Measurements from ENCODE around the gene MINDY4B.

- TF ChIP-seq GTF2F1 (IDR thresholded peaks at IDR 0.05; ENCODE audit: borderline replicate concordance, low read depth, low read length) (no peak), CTCF (IDR thresholded peaks at IDR 0.05; ENCODE audit: control extremely low read depth in 1 of 3, insufficient read depth in 1 of 3, low read depth in 1 of 3, low read length in 3 of 3) (no peak), RAD21 (IDR thresholded peaks at IDR 0.05 in 1 of 2, conservative IDR thresholded peaks at IDR 0.05 in 1 of 2; ENCODE audit: low read depth in 2 of 2, low read length in 2 of 2) (no peak), POLR2AphosphoS5 (IDR thresholded peaks at IDR 0.05; ENCODE audit: low read depth, low read length) (no peak), RNF2 (IDR thresholded peaks at IDR 0.05; ENCODE audit: borderline replicate concordance, low read depth, low read length, missing control alignments, poor library complexity, severe bottlenecking) (no peak), GABPA (IDR thresholded peaks at IDR 0.05; ENCODE audit: borderline replicate concordance, insufficient read depth, low read length) (no peak), YY1 (IDR thresholded peaks at IDR 0.05; ENCODE audit: low read depth, low read length) (no peak), RXRA (IDR thresholded peaks at IDR 0.05; ENCODE audit: insufficient read depth, low read depth, low read length) (no peak), KDM1A (IDR thresholded peaks at IDR 0.05; ENCODE audit: borderline replicate concordance, low read length) (no peak), JUN (IDR thresholded peaks at IDR 0.05; ENCODE audit: low read depth, low read length) (no peak), HDAC6 (IDR thresholded peaks at IDR 0.05; ENCODE audit: low read depth, low read length) (no peak), CREB1 (IDR thresholded peaks at IDR 0.05) (no peak), POLR2A (IDR thresholded peaks at IDR 0.05; ENCODE audit: control extremely low read depth in 1 of 2, low read depth in 2 of 2, low read length in 2 of 2) (no peak)
- TF ChIP-seq, protein P1, sequence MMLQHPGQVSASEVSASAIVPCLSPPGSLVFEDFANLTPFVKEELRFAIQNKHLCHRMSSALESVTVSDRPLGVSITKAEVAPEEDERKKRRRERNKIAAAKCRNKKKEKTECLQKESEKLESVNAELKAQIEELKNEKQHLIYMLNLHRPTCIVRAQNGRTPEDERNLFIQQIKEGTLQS (IDR thresholded peaks at IDR 0.05; ENCODE audit: insufficient read depth, low read depth, low read length): no peak
Measured at GRCh38 chr3:150848864-150849263, 56.4 kb downstream of the MINDY4B start.

Measured in H1 (cell line).